ENCODE data around the gene ATP5PO.
"Not testable (repeated sequence)": the region's sequence is repeated elsewhere in the genome, so short reads cannot be mapped to it uniquely, and the experiment has no call there.

Gene ATP5PO

DNA sequence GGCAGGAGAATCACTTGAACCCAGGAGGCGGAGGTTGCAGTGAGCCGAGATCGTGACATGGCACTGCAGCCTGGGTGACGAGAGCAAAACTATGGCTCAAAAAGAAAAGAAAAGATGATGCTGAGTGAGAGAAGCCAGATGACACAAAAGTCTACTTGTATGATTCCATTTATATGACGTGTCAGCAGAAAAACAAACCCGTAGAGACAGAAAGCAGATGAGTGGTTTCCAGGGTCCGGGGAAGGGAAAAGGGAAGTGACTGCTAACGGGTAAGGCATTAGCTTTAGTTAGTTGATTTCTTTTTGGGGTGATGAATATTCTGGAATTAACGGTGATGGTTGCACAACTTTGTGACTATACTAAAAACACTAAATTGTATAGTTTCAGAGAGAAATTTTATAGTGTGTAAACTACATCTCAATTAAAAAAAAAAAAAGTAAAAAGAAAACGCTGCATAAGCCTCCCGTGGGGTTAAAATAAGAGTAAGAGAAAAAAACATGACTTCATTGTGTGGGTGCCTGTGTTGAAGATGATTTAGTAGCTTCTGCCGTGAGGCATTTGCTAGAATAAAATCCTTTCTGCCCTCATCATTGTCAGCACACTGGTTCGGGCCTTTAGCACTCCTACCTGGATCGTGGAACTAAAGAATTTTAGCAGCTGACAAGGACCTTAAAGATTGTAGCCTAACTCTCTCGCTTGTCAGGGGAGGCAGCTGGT, 24.7 kb upstream of the ATP5PO start:
- DNase-seq: no peak

DNA sequence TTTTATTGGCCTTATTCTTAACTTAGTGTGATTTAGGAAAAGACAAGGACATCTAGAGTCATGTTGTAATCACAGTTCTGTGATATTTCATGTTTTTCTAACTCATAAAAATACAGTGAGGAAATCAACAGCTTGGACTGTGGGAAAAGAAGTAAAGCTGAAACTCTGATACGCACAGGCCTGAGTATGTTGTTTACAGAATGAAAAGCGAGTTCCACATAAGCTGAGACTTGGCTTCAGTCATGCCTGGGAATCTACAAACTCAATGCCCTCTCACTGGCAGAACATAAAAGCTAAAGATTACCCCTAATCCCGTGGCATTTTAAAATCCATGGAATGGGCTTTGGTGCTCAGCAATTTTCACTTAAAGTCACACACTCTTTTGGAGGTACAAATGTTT, 23.6 kb upstream of the ATP5PO start:
- no peak for DNase-seq

DNA sequence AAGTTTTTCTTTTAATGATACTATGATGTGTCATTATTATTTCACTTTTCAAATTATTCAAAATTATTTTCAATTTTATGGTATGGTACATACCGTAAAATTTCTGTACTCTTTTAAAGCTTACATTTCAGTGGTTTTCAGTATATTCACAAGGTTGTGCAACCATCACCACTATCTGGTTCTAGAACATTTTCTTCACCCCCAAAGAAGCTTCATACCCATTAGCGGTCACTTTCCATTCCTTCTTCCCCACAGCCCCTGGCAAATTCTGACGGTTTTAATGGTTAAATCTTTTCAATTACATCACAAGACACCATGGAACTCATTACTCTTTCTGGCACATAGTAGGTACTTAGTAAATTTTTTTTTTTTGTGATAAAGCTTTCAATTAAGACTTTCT, 22.8 kb upstream of the ATP5PO start:
- no peak for DNase-seq

DNA sequence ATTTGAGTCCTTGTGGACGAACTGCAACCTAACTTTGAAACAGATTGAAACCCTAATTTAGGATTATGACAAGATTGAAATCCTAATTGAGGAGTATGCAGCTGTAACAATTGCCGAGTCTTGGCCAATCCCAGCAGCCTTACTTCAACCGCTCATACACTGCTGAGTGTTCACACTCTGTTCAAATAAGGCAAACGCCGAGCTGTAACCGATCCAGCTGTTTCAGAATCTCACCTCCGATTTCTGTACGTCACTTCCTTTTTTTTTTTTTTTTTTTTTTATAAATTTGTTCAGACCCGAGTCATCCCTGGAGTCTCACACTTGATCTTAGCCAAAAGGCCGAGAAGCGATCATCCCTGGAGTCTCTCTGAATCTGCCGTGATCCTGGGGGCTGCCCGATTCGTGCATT, 22.3 kb upstream of the ATP5PO start:
- no peak for DNase-seq

DNA sequence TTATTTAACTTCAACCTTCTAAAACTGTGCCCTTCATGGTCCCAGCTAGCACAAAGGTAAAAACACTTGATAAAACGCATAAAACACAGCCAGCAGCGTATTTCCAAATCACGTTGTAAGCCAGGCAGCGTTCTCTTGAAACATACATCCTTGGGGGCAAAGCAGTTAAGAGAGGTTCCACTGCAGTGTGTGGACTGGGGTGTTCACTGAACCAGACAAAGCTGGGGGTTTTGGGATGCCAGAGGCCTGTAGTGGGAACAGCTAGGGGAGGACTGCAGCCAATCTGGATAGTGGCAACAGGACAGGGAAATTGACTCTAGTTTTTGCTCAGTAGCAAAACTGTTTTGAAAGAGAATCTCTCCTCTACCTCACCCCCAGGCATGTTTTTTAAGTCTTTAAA, 21.5 kb upstream of the ATP5PO start:
- no peak for DNase-seq

DNA sequence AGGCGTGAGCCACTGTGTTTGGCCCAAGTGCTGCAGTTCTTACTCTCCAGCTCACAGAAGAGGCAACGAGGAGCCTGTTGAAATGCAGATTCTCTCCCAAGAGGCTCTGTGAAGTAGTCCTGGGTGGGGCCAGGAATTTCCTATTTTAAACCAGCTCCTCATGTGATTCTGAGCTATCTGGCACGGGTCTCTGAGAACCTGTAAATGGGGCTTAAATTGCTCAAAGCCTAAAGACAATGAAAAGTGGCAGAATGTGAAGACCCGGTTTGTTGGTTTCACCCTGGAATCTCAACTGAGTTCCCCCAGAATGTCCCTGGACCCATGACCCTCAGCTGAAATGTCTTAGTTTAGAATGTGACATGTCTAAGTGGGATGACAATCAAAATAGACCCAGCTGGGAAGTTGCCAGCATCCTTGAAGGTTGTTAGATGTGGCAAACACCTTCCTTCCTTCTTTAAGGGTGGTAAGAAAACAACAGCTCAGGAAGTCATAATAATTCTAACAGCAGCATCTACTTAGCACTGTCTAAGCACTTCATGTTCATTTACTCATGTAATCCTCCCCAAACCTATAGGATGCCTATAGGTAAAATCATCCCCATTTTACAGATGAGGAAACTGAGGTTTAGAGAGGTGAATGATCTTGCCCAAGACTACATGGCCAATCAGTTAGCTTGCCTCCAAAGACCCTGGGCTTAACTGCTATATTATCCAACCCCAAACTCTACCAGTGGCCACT, 20.9 kb upstream of the ATP5PO start:
- DNase-seq: no peak

DNA sequence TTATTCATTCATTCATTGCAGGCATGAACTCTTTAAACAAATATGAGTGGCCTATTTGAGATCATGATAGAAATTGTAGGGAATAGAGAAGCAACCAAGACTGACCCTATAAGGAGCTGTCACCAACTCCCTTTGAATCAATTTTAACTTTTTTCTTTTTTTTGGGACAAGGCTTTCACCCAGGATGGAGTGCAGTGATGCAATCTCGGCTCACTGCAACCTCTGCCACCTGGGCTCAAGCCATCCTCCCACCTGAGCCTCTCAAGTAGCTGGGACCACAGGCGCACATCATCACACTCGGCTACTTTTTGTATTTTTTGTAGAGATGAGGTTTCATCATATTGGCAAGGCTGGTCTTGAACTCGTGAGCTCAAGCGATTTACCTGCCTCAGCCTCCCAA, 17.1 kb upstream of the ATP5PO start:
- no peak for DNase-seq

DNA sequence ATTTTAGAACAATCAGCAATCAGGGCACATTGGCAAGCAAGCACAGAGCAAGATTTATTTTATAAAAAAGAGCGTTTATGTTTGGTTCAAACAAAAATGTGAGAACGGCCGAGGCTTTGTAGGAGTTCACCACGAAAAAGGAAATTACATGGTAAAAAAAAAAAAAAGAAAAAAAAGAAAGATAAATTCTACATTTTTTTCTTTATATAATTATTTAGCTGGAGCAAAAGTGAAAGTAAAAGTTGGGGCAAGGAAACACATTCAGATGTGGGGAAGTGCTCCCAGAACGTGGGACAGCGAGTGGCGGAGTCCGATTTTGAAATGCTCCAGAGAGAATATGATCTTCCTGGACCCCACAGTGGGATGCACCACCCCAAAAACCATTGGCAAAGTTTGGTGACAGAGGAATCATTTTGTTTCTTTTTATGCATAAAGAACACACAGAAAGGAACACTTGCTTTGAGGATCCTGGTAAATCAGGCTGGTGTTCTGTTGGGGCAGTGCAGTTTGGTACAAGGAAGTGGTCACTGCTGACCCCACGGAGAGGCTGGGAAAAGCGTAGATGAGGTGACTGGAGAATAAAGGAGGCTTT, 16.3 kb upstream of the ATP5PO start:
- no peak for DNase-seq

DNA sequence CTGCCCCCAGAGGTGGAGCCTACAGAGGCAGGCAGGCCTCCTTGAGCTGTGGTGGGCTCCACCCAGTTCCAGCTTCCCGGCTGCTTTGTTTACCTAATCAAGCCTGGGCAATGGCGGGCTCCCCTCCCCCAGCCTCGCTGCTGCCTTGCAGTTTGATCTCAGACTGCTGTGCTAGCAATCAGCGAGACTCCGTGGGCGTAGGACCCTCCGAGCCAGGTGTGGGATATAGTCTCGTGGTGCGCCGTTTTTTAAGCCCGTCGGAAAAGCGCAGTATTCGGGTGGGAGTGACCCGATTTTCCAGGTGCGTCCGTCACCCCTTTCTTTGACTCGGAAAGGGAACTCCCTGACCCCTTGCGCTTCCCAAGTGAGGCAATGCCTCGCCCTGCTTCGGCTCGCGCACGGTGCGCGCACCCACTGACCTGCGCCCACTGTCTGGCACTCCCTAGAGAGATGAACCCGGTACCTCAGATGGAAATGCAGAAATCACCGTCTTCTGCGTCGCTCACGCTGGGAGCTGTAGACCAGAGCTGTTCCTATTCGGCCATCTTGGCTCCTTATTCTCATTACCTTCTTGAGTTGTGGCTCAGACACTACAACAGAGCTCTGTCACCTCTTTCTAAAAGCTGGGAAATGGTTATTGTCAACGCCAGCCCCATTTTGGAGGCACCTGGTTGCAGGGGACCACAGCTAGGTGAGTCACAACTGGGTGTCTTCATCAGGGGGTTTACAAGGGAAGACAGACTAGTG, 15.6 kb upstream of the ATP5PO start:
- DNase-seq: peak; percentile 70

DNA sequence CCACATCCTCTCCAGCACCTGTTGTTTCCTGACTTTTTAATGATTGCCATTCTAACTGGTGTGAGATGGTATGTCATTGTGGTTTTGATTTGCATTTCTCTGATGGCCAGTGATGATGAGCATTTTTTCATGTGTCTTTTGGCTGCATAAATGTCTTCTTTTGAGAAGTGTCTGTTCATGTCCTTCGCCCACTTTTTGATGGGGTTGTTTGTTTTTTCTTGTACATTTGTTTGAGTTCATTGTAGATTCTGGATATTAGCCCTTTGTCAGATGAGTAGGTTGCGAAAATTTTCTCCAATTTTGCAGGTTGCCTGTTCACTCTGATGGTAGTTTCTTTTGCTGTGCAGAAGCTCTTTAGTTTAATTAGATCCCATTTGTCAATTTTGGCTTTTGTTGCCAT, 10.6 kb upstream of the ATP5PO start:
- not testable (repeated sequence) for DNase-seq

DNA sequence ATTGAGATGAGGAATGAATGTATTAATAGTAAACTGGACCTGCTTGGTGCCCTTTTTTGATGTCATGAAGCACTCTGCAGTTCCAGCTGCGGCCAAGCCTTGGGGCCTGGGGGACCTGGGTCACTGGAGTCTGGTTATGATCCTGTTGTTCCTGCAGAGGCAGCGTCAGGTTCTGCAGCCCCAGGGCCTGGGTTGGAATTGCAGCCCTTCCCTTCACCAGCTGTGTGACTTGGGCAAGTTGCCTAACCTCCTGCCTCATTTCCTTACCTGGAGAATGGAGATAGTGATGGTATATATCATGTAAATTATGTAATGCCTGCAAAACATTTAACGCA, 9.1 kb upstream of the ATP5PO start:
- no peak for DNase-seq

DNA sequence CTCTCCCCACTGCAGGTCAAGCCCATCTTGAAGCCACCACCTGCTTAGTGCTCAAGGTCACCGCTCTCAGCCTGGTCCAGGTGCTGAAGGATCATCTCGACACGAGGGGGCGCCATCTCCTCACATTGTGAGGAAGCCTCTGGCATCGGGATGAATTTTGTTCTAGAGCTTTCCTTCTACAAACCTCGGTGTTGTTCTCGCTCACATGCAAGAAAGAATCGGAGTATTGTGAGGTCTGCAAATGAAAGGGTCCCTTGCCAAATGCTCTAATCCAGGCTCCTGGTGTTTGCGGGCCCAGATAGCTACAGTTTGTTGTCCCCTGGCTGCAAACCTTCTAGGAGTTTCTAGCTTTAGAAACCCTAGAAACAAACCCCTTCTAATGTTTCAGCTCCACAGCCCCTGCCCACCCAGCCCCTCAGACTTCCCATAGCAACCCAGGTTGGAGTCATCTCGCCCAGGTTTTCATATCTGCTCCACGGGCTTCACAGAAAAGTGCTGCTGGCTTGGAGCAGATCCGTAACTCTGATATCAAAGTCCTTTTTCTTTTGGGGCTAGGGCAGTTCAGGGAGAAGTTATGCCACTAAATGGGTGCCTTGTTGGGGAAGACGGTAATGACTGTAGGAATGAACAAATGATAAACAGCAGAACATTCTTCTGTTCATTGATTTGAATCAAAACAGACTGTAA, 8.6 kb upstream of the ATP5PO start:
- peak; percentile 98 for DNase-seq

DNA sequence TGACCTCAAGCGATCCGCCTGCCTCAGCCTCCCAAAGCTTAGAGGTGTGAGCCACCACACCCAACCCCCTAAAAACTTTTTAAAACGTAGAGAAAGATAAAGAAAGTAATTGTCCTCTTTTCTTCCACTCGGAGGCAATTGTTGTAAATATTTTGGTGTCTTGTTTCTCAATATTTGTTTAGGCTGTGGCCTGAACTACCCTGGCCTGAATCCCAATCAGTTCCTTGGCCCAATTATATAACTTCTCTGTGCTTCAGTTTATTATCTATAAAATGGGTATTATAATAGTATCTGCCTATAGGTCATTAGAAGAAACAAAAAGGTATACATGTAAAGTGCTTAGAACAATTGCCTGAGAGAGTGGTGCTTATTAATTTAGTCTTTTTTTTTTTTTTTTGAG, 1.8 kb upstream of the ATP5PO start:
- DNase-seq: peak; percentile 11

DNA sequence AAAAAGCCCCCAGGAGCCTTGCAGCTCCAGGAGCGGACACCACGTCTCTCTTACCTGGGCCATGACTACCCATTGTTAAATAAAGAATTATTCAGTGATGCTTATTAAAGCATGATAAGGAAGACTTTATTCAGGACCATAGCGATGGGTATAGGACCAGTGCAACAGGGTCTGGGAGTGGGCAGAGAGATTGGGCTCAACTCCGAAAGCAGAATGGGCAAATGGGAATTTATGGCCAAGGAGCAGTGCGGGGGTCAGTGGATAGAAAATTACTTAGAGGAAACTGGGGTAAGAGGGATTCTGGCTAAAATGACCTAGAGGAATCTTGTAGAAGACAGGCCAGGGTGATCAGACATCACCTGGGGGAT, 580 bp upstream of the ATP5PO start:
- no peak for DNase-seq

DNA sequence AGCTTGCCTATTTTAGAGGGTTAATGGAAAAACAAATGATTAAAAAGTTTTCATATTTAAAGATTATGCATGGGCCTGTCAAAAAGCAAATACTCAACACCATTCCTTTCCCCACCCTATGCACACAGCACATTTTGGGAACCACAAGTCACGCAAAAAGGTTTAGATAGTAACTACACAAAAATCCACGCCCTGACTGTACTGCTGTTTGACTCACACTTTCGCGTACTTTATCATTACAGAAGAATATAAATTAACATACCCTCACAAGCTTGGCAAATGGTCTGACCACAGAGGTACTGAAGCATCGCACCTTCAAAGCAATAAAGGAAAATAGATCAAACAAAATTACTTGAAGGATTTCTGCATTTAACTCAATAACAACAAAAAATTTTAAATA, 1.4 kb downstream of the ATP5PO start:
- no peak for DNase-seq

DNA sequence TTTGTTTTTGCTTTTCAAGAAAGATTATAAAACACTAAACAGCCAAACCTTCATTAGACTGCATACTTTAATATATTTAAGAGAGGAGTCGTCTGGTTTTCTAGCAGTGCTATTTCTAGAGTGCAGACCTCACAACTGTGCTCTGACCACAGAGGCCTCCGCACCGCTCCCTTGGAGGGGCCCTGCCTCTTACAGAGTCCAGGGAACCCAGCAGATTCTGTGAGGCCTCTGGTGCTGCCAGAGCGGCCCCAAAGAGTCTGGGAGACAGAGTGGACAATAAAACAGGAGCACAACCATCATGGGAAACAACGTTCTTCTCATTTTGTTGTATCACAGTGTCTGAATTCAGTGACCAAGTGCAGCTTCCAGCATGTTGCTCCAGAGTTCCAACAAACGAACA, 5.8 kb downstream of the ATP5PO start:
- no peak for DNase-seq

DNA sequence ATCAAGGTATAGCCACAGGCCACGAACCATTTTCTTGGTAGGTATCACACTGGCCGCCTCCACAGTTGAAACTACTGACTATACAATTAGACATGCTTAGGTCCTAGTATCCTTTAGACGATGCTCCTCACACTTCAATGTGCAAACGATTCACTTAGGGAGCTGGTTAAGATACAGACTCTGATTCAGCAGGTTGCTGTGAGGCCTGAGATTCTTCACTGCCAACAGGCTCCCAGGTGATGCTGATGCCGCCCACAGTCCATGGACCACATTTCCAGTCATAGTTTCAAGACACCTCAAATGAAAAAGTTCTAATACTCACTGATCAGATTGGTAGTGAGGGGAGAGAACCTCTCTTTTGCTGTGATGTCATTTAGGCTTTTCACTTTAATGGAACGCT, 6.8 kb downstream of the ATP5PO start:
- DNase-seq: peak; percentile 66

DNA sequence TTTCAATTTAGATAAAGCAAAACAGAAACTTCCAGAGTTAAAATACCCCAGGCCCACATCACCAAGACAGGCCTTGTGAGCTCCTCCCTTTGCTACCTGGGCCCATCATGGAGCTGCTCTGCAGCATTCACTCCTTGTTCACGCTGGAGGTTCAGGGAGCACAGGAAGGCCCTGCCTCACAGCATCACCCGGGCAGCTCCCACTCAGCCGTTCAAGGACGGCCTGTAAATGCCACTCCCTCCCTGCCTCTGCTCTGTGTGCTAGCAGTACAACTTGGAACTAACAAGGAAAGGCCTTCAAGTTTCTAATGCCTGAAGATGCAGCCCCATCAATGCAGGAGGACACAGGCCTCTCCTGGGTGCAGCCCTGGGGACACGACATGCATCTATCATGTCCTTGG, 11.6 kb downstream of the ATP5PO start:
- no peak for DNase-seq

DNA sequence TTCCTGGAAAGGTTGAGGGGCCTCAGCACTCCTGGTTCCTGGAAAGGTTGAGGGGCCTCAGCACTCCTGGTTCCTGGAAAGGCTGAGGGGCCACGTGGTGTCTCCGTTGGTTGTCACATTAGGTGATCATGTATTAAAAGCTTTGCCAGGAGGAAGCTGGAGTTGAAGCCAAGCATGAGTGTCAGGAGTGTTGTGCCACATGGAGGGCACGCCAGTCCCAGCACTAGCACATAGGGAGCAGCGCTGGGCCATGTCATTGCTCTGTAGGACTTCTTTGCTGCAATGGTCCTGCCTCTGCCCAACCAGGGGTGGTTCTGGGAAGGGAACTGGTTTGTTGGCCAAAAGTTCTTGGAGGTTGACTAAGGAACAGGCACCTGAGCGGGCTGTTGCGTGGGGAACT, 13.3 kb downstream of the ATP5PO start:
- no peak for DNase-seq

DNA sequence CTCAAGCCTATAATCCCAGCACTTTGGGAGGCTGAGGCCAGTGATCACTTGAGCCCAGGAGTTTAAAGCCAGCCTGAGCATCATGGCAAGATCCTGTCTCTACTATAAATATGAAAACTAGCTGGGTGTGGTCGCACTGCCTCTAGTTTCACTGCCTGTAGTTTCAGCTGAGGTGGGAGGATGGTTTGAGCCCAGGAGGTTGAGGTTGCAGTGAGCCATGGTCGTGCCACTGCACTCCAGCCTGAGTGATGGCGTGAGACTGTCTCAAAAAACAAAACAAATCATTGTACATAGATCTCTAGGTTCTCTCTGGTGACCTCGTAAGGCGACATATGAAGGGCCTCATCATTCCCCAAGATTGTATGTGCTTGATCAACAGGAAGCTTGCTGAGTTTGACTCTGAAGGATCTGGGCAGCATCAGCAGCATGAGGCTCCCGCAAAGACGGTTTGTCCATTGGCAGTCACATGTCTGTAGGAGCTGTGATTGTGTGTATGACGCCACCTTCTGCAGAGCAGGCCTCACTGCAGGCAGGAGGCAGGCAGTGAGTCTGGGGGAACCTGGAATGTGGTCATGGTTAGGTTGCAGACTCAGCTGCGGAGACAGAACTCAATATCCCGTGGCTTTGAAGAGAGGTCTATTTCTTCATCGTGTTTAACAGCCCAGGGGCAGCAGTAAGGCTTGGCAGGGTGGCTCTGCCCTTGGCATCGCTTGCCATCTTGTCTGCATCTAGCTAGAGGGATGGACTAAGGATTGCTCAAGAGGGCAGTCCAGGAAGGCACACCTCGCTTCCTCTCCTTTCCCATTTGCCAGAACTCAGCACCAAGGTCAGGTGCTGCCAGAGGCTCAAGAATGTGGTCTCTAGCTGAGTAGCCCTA, 14.0 kb downstream of the ATP5PO start:
- no peak for DNase-seq

DNA sequence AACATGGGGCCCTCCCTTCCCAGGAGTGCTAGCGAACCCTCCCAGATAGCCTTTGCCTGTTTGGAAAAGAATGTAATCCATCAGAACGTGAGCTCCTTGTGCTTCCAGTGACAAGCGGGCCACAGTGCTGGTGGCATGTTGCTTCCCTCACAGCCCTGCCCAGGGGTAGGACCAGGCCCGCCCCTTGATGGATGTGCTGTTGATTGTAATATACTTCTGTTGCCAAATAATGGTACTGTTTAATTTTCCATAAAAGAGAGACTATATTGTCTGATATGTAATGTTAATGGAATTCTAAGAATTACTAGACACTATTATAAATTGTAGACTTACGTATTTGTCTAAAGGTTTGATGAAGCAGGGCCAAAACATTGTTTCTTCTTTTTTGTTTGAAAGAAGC, 16.4 kb downstream of the ATP5PO start:
- DNase-seq: no peak

DNA sequence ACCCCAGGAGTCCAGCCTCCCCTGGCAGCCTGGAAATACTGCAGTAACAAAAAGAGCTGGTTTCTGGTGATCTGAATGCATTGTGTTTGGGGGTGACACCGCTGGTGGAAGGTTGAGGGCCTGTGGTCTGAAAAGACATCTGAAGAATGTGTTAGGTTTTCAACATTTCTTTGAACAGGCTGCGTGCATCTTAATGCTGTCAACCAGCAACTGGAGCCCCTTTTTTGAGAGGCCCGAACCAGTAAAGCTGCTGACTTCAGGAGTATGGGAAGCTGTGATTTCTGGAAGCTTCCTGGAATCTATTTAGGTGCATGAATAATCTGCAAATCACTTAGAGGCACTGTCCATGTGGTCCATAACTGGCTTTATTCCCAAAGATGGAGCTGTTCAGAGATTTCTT, 17.0 kb downstream of the ATP5PO start:
- no peak for DNase-seq
